KOPT-K1 (cell line): ENCODE data around the gene PTPRT.
"Not testable (repeated sequence)": the region's sequence is repeated elsewhere in the genome, so short reads cannot be mapped to it uniquely, and the experiment has no call there.

Experiments
- H3K27ac ChIP-seq: fragments of 200-600 bp; sonication (generic); 2 replicates; pipeline ENCODE4 v1.5.1; 2016; ENCODE audit warnings: antibody characterized with exemption, mild to moderate bottlenecking, low read depth, low read length; ENCODE audit not compliant: poor library complexity, severe bottlenecking
- H3K36me3 ChIP-seq: fragments of 200-600 bp; sonication (generic); 2 replicates; pipeline ENCODE4 v1.5.1; 2017; ENCODE audit warnings: antibody characterized with exemption, mild to moderate bottlenecking, low read length, moderate library complexity; ENCODE audit not compliant: insufficient read depth
- H3K9me3 ChIP-seq: fragments of 200-600 bp; sonication (generic); 2 replicates; pipeline ENCODE4 v1.5.1; 2017; ENCODE audit warnings: antibody characterized with exemption, low read length, mild to moderate bottlenecking; ENCODE audit not compliant: insufficient read depth, poor library complexity, severe bottlenecking

PTPRT gene

DNA sequence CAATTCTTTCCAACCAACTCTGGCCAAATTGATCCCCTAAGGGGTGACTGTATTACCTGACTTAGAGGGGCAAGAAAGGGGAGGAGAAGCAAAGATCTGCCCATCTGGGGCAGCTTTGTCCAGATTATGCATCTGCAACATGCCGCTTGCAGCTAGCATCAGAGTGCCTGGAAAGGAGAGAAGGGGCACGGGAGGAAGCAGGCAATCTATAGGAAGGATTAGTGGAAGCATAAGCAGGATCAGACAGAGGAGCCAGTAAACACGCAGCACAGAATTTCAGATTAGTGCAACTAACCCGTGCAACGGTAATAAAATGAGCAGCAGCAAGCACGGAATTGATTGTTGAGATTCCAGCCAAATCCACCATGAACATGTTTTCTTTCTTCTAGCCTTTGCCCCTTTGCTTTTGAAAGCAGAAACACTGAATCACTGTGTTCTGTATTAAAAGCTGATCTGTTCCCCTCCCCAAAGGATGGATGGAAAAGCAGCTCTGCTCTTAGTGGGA is 927.9 kb downstream of the PTPRT start:
- no peak overlapping the region for H3K27ac ChIP-seq
- no peaks in the 10 kb centered on the region for H3K9me3 ChIP-seq
- no peaks in the 10 kb centered on the region for H3K36me3 ChIP-seq

DNA sequence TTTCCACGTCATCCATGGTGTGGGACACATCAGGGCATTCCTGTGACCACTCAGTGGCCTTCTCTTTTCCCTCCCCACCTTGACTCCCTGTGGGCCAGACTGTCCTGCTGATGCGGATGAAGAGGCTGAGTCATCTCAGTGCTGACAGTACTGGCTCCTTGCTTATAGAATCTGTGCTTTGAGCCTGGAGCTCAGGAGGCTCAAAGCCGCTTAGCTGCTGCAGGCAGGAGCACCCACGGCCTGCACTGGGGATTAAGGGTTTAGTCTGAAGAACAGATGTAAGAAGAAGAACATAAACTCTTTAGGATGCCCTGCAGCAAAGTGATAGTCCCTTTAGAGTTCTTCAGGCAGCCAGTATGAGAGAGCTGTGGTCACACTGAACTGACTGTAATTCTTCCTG is 929.5 kb downstream of the PTPRT start:
- no peak overlapping the region for H3K27ac ChIP-seq

DNA sequence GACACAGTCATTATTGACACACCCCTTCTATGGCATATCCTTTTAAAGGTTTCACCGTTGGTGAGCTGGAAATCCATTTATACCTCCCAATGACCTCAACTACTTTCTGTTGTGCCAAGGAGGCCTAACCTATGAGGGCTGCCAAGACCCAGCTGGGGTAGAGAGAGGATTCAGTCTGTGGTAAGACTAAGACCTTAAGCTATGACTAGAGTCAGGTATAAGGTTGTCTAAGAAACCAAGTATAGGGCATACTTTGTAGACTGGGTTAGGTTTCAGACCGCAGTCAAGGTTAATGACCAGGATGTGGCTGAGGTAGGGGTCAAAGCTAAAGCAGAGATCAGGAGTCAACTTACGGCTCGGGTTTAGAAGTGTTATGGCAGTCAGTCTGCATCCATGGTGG is 930.3 kb downstream of the PTPRT start:
- H3K36me3 ChIP-seq = no peaks in the 10 kb centered on the region
- no peak overlapping the region for H3K27ac ChIP-seq
- no peaks in the 10 kb centered on the region for H3K9me3 ChIP-seq

More for the DNA sequence above, 929.5 kb downstream of the PTPRT start:
- Histone ChIP-seq H3K9me3 (no peaks in the 10 kb centered on the region), H3K36me3 (no peaks in the 10 kb centered on the region)

DNA sequence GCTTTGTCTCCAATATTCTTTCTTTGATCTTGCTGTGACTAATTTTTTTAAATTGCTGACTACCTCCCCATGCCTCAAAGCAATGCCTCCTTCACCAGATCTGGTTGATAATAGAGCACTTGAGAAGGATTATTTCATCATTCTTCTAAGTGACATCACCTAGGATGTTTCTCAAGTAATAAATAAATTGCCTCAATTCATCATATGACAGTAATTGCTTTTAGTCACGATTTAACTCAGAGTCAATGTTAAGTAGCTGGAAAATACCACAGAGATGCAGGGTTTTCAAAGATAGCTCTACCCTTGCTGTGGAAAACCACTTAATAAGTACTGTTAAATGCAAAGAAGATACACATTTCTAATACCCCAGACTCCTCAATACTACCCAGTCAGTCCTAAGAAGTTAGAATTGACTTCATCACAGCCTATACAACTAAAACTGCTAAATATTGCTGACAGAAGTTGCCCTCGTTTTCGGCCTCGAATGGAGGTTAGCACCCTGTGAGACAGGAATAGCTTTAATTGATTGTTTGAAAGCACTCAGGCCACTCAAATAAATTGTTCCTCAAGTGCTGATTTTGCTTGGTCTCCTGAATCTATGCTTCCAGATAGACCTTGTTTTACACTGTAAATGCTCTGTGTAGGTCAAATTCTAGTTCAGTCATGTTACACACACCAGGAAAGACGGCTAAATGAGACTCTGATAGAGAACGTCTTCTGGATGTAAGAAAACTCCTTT is 931.0 kb downstream of the PTPRT start:
- Histone ChIP-seq H3K9me3 (no peaks in the 10 kb centered on the region), H3K27ac (no peak overlapping the region), H3K36me3 (no peaks in the 10 kb centered on the region)

DNA sequence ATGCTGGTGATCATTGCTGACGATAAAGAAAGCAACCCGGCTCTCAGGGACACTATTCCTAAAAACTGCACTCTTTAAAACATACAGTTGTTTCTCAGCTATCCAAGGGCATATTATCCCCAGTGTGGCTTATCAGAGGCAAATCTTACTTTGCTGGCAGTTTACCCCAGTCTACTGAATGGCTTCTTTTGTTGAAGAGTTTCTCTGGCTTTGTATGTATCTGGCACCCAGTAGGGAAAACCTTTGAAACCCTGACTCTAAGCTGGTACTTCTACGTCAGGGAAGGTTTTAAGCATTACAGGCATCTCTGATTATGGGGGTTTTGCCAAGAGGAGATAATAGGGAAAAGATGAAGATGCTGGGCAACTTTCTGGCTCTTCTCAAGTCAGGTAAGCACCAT is 933.9 kb downstream of the PTPRT start:
- Histone ChIP-seq H3K27ac (no peak overlapping the region), H3K9me3 (no peaks in the 10 kb centered on the region), H3K36me3 (no peaks in the 10 kb centered on the region)

DNA sequence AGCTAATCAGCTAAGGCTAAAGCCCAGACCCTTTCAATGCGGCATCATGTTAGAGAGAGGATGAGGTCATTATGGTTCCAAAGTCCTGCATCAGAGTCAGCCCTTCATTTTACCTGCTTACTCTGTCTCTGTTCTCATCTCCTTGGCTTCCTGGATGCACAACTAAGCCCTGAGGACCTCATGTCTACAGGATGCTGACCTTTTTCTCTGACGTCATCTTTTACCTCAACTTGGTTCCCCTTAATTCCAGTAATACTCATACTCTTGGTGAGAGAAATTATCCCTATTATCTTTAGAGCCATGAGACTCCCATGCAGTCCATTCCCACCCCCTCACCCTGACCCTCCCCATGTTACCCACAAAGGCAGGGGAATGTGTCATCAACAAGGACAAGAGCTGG is 935.0 kb downstream of the PTPRT start:
- Histone ChIP-seq H3K9me3 (no peaks in the 10 kb centered on the region), H3K36me3 (no peaks in the 10 kb centered on the region), H3K27ac (no peak overlapping the region)

DNA sequence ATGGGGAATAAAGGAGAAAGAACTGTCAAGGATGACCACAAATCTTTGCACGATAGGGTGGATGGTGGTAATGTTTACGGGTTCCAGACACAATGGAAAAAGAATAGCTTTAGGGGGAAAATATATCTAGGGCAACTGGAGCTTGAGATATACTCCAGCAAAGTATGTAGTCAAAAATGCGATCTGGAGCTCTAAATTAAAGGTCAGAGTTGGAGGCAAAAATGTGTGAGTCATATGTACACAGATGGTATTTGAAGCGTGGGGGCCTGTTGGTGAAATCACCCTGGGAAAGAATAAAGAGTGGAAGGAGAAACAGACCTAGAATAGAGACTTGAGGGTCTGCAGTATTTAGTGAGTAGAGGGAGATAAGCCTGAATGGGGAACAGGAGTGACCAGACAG is 937.6 kb downstream of the PTPRT start:
- no peaks in the 10 kb centered on the region for H3K36me3 ChIP-seq
- H3K27ac ChIP-seq = no peak overlapping the region
- no peaks in the 10 kb centered on the region for H3K9me3 ChIP-seq

DNA sequence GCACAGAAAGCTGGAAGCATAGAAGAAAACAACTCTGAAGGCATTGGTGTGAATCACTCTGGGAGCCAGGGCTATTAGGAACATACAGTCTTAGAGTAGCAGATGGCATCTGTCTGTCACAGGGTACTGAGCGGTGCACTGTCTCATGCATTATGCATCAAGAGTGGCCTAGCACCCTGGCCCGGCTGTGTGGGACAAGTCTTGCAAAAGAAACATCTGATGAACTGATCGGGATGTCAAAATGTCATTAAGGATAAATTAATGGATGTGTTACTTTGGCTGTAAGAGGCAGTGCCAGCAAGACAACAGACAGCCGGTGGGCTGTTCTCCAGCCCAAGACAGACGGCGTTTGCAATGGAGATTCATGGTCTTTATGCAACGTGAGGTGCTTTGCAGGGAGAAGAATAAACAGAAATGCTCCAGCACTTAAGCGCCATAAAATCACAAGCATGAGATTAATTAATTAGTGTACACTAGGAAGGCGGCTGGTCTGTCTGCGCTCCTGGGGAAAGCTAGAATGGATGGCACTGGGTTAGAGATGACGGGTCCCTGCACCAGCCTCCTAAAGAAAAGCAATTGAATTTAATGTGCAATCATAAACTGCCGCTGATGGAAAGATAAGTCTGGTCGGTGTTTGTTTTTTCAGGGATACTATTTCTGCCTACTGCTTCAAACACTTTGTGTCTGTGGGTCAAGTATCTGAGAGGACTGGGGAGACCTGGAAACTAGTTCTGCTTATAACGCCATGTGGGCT is 970.9 kb downstream of the PTPRT start:
- Histone ChIP-seq H3K27ac (no peak overlapping the region), H3K36me3 (no peaks in the 10 kb centered on the region), H3K9me3 (no peaks in the 10 kb centered on the region)

DNA sequence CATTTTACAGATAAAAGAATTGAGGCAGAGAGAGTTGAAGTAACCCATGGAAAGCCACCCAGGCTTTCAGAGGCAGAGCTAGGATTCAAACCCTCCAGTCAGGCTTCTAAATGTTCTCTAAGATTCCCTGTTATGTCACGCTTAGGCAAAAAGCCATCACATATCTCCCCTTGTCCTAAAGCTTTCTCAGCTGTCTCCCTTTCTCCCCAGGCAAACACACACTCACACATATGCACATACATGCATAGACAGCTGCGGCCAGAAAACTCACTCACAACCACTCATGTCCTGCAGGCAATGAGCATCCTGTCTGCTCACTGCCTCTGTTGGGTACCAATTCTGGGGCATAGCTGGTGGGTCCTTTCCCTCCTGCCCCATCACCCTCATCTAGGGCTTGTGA is 975.6 kb downstream of the PTPRT start:
- H3K27ac ChIP-seq = no peak overlapping the region
- no peaks in the 10 kb centered on the region for H3K36me3 ChIP-seq
- no peaks in the 10 kb centered on the region for H3K9me3 ChIP-seq

DNA sequence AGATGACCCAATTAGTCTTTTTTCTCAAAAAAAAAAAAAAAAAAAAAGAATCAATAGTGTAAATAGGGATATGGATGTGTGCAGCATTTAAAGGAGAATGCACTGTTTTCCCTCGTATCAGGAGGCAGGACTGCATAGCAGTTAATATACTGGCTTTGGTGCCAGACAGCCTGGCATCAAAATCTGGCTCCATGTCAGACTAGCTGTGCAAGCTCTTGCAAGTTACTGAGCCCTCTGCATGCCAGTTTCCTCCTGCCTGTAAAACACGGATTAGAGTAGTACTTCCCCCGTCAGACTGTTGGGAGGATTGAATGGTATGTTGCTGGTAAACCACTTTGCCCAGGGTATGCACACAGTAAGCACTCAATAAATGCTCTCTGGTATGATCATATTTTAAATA is 977.3 kb downstream of the PTPRT start:
- Histone ChIP-seq H3K36me3 (no peaks in the 10 kb centered on the region), H3K27ac (no peak overlapping the region), H3K9me3 (no peaks in the 10 kb centered on the region)

DNA sequence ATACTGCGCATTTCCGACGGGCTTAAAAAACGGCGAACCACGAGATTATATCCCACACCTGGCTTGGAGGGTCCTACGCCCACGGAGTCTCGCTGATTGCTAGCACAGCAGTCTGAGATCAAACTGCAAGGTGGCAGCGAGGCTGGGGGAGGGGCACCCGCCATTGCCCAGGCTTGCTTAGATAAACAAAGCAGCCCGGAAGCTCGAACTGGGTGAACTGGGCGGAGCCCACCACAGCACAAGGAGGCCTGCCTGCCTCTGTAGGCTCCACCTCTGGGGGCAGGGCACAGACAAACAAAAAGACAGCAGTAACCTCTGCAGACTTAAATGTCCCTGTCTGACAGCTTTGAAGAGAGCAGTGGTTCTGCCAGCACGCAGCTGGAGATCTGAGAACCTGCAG is 983.1 kb downstream of the PTPRT start:
- H3K36me3 ChIP-seq, H3K9me3 ChIP-seq, H3K27ac ChIP-seq: not testable (repeated sequence)

DNA sequence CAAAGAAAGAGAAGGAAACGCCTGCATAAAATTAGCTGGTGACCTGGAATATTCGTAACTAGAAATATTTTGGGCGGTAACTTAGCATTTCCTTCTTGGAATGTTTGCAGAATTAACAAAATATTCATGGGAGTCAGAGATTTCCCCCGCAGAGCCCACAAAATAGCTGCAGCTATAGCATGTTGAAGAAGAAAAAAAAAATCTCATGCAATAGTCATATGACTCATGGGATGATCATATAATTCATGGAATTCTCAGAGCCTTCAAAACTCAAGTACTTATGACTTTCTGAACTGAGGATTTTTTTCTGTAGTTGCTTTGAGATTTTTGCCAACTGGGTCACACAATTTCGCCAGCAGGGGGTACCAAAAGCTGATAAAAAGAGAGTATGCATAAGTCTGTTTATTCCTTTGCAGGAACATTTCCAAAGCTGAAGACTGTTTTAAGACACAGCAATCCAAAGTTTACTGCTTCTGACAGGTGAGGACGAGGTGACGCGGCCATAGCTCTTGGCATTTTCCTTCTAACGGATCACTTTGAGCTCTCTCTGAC is 985.5 kb downstream of the PTPRT start:
- Histone ChIP-seq H3K27ac (no peak overlapping the region), H3K9me3 (no peaks in the 10 kb centered on the region)

DNA sequence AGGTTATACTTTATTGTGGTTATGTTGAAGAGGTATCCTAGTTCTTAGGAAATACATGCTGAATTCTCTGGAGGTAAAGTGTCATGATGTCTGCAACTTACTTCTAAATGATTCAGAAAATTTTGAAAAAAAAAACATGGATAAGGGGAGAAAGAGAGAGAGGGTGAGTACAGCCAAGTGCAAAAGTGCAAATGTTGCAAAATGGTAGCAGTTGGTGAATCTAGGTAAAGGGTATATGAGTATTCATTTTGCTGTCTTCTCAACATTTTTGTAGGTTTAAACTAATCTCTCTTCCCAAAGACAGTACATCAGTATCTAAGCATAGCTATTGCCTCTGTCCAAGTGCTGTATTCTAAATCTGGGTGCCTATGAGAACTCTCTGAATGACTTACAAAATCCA is 992.1 kb downstream of the PTPRT start:
- Histone ChIP-seq H3K36me3 (no peaks in the 10 kb centered on the region), H3K9me3 (no peaks in the 10 kb centered on the region), H3K27ac (no peak overlapping the region)

More for the DNA sequence above, 985.5 kb downstream of the PTPRT start:
- no peaks in the 10 kb centered on the region for H3K36me3 ChIP-seq

DNA sequence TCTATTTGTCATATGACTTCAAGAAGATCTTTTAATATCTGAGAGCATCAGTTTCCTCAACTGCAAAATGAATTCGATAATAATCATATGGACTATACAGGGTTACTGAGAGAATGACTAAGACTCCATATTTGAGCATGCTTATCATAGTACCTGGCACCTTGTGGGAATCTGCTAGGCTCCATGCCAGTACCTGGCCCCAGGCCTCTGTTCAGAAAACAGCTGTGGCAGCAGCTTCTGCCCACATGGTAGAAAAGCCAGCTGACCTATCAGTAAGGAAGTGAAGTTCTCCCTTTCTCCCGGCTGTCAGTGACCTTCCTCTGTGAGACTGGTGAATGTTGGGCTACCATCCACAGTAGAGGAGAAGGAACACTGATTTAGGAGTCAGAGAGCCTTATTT is 996.6 kb downstream of the PTPRT start:
- H3K9me3 ChIP-seq = no peaks in the 10 kb centered on the region
- H3K36me3 ChIP-seq = no peaks in the 10 kb centered on the region
- no peak overlapping the region for H3K27ac ChIP-seq

DNA sequence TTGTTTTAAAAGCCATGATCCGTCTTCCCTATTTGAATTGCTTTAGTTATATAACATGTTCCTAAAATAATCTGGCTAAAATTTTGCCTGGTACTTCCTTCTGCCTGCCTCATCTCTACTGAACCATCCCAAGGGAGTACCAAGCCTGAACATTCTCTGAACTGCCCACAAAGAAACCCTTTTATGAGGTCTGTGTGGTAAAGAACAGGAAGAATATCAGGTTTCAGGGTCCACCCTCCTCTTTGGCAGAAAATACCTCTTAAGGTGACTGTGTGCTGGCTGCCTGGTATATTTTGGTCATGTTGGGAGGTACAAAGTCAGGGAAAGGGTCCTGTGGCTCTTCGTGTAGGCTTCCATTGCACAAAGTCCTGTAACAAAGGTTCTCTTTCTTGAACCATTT is 997.4 kb downstream of the PTPRT start:
- Histone ChIP-seq H3K9me3 (no peaks in the 10 kb centered on the region), H3K36me3 (no peaks in the 10 kb centered on the region), H3K27ac (no peak overlapping the region)
